Upper lobe of left lung (tissue), 4 donors: Measurements from ENCODE around the gene RFXANK.

Source experiments
- CTCF ChIP-seq, 6 experiments: fragments of 450-650 bp in 4 of 6; fragments of 200-600 bp in 2 of 6; sonication (generic) in 2 of 6; IDR thresholded peaks; one replicate each; pipeline ENCODE4 v1.5.1; 2016 to 2019; ENCODE audit warnings: antibody characterized with exemption in 6 of 6
- EP300 ChIP-seq, 4 donors: sonication (generic); formaldehyde crosslinking; IDR thresholded peaks; one replicate each; pipeline ENCODE4 v1.5.1; 2017; ENCODE audit warnings: antibody characterized with exemption in 4 of 4, control low read depth in 2 of 4
- POLR2A ChIP-seq, 4 donors: fragments of 450-650 bp; IDR thresholded peaks; one replicate each; pipeline ENCODE4 v1.5.1; 2016 to 2017; ENCODE audit warnings: antibody characterized with exemption in 4 of 4, mild to moderate bottlenecking in 2 of 4

GRCh38 chr19:19214892-19215291 is 22.8 kb downstream of the RFXANK start:
- TF ChIP-seq CTCF (IDR thresholded peaks at IDR 0.05) (no peak), EP300 (IDR thresholded peaks at IDR 0.05) (no peak), POLR2A (IDR thresholded peaks at IDR 0.05) (no peak)
